Dermis lymphatic vessel endothelial cell (primary cell): ENCODE measurements around the gene PARP6. TPM values are rescaled to one million over a fixed set of nuclear protein-coding genes. Genes with fewer than 3 reads are reported as not detected.

Experiments used
- total RNA-seq: library from RNA; depleted of rRNA; stranded (reverse); fragments of >200 nt; gene quantifications from 2 replicates; pipeline ENCODE4 v1.2.1, GENCODE V29; 2014

PARP6 gene, protein sequence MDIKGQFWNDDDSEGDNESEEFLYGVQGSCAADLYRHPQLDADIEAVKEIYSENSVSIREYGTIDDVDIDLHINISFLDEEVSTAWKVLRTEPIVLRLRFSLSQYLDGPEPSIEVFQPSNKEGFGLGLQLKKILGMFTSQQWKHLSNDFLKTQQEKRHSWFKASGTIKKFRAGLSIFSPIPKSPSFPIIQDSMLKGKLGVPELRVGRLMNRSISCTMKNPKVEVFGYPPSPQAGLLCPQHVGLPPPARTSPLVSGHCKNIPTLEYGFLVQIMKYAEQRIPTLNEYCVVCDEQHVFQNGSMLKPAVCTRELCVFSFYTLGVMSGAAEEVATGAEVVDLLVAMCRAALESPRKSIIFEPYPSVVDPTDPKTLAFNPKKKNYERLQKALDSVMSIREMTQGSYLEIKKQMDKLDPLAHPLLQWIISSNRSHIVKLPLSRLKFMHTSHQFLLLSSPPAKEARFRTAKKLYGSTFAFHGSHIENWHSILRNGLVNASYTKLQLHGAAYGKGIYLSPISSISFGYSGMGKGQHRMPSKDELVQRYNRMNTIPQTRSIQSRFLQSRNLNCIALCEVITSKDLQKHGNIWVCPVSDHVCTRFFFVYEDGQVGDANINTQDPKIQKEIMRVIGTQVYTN
- 10.9 and 13.2 TPM in 2 replicates for total RNA-seq

DNA sequence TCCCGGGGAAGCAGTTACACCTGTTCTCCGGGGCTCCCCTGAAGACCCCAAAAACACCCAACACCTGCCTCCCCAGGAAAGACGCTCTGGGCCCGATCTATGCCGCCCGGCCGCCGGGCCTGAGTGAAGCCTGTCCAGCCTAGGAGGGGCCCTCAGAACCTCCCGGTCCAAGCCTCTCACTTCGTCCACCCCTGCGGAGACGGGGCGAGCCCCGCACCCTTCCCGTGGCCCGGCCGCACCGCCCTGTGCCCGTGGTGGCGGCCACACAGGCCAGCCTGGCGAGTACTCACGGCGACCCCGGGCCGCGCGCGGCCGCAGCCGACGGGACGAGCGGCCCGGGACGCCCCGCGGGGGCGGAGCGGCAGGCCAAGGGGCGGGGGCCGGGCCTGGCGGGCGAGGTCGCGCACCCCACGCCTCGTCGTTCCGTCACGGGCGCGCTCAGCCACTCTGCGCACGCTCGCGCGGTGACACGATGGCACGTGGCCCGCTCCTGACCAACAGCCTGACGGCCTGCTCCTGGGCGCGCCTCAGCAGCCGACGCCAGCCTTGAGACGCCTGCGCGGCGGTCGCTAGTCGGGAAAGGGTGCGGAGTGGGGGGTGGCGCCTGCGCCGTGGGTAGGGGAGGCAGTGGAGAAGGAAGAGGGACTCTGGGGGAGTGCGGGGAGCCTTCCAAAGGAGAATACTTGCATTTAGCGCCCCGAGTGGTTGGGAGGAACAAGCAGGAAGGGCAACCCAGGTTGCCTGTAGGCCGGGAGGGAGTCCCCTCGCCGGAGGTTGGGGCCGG is at the start of gene PARP6:
Gene PARP6 (minus strand): TSS at position 342 of the 784 bp plus-strand sequence. CDS start 5,077 bp downstream, outside the sequence.

DNA sequence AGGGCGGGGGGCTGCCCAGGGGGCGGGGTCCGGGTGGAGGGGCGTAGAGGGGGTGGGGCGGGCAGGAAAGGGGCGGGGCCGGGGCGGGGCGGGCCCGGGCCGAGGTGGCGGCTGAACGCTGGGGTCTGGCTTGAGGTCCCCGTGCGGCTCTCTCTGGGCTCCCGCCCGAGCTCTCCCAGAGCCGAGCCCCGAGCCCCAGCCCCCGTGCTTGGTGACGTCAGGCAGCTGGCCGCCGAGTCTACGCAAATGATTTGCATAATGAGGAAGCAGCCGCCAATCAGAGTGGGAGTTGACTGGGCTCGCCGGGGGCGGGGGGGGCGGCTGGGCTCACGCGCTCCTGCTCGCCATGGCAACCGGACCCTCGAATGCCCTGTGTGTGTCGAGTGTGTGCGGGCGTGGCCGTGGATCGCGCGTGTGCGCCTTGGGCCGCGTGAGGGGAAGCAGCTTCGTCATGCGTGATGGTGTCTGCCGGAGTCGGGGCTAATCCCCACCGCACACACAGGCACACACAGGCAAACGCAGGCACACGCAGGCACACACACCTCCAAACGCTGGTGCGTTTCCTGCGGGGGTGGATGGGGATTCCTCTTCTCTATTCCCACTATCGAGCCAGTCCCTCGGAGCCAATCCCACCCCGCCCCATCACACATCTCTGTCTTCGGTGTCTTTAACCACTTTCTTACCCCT is 47.8 kb upstream of the PARP6 start, which contains the start of gene CELF6:
Gene CELF6 (minus strand): TSS at position 173 of the 687 bp plus-strand sequence. CDS start 283 bp downstream, outside the sequence.

GRCh38 chr15:72231066-72231832 is 41.1 kb downstream of the PARP6 start, which contains the start of gene PKM:
Gene PKM, minus strand, starts transcription at chr15:72231190. Its CDS starts 12,093 bp downstream, at chr15:72219097.

GRCh38 chr15:72197460-72198355 is 74.6 kb downstream of the PARP6 start, which contains the start of gene GRAMD2A:
Gene GRAMD2A, minus strand, starts transcription at chr15:72197787.

Other genes starting within 250 kb of the PARP6 start
- gene MYO9A, start 154.4 kb downstream of the PARP6 start, total RNA-seq, result 29.8 and 33.7 TPM in 2 replicates
- 1.2 and 1.6 TPM in 2 replicates for gene SENP8, start 154.2 kb downstream of the PARP6 start, total RNA-seq
- gene GRAMD2A, start 74.8 kb downstream of the PARP6 start, total RNA-seq, result under 0.01 and 0.17 TPM in 2 replicates
- gene PKM, start 41.4 kb downstream of the PARP6 start, total RNA-seq, result 506 and 691 TPM in 2 replicates
- gene CELF6, start 47.6 kb upstream of the PARP6 start, total RNA-seq, result 0.11 and 0.17 TPM in 2 replicates
- 98.3 and 116 TPM in 2 replicates for gene HEXA, start 103.5 kb upstream of the PARP6 start, total RNA-seq
- gene TMEM202, start 125.8 kb upstream of the PARP6 start, total RNA-seq, result not detected in 2 replicates
- gene ARIH1, start 201.8 kb upstream of the PARP6 start, total RNA-seq, result 26.7 and 33.3 TPM in 2 replicates